GM18519 (cell line): ENCODE results near the gene EPHA7.

Experiments
- ATAC-seq: cut with Tn5 transposase; IDR thresholded peaks from one replicate; pipeline ENCODE4 v1.9.1; 2021; ENCODE audit warnings: mild to moderate bottlenecking, moderate library complexity; ENCODE audit not compliant: unreplicated experiment, low FRiP score

Gene EPHA7

DNA sequence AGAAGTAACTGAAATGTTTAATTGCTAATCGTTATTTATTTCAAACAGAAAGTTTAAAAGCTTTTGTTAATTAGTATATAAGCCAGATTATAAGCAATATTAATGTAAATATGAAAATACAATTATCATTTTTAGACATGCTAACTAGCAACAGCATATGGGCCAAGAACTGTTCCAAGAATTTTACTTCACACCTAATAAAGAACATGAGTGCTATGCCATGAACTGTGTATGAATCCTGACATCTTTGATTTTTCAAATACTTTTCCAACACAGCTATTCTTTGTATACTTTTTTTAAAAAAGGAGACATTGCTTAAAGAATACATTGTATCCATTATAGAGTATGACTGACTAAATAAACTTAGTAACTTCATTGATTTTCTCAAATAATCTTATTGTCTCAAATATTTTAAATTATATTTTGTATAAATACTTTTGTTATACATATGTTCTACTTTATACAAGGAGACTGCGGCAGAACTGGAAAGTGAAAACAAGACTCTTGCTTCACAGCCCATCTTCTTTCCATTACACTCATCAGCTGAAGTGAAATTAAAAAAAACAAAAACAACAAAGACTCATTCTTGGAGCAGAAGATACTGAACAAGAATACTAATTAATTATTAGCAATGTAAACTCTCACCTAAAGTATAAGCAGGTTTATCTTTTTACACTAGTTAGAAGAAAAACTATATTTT, 89.9 kb downstream of the EPHA7 start:
- no peak for ATAC-seq

DNA sequence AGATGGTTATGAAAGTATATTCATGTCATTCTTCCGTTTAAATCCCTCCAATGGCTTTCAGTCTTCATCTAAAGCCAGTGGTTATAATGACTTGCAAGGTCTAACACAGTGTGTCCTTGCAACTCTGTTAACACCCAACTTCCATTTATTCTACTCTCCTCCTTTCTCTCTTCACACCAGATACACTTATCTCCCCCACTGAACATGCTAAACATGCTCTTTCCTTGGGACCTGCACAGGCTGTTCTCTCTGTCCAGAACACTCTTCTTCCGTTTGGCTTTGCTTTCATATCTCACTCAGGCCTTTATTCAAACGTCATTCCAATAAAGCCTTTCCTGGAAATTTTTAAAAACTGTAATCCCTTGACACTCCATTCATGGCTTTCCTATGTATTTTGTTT, 91.5 kb downstream of the EPHA7 start:
- ATAC-seq: no peak

DNA sequence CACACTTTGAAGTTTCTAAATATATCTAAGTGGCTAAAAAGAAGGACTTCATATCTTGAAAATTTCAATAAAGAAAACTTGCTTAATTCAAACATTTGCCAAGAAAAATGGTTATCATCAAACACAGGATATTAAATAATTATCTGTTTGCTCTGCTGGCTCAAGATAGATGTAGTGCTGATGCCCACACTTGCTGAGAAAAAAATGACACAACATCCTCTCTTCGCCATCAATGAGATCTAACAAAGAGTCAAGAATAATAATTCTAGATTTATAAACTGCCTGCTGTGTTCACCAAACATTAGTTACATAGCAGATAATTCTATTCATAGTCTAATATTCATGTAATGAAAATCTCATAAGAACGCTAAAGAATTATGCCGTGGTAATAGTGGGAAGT, 93.6 kb downstream of the EPHA7 start:
- no peak for ATAC-seq

DNA sequence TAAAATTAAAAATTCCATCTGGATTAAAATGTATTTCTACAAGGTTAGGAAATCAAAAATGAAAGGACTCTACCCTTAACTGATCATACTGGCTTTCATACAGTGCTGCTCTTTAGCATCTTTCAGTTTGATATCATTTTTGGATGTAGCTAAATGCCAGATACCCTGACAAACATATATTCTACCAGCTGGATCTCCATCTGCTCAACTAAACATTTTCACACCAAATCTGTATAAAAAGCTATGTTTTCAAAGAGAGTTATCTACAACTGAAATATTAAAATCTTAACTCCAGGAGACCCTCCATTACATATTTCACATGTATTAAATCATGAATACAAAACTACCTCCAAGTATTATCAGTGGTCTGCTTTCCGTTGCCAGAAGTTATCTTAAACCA, 95.7 kb downstream of the EPHA7 start:
- no peak for ATAC-seq

DNA sequence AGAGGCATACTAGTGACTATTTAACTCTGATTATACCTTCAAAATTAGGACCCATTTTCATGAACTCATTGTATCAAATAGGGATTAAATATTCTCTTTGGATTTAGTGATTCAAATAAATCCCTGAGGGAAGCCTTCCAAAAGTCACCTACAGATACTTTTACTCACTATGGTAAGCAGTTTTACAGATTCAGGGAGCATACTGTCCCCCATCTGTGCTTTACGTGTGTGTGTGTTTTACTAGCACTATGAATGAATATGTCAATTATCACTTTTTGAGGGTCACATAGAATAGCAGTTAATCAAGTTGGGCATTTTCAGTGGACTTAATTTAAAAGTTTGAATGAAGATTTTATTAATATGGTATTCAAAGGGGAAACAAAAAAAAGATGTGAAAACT, 96.7 kb downstream of the EPHA7 start:
- ATAC-seq: no peak

DNA sequence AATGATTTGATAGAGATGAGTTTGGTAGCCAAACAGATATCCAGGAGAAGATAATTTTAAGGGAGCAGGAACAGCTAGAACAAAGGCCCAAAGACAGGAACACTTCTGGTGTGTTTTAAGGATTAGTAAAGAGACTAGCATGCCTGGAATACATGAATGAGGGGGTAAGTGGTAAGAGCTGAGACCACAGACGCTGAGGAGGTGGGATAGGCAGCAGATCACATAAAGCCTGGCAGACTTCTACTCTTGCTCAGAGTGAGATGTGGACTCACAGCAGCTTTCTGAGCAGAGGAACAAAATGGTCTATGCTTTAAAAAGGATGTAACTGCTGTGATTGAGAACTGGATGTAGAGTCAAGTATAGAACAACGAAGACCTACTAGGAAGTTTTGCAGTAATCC, 100.1 kb downstream of the EPHA7 start:
- no peak for ATAC-seq

DNA sequence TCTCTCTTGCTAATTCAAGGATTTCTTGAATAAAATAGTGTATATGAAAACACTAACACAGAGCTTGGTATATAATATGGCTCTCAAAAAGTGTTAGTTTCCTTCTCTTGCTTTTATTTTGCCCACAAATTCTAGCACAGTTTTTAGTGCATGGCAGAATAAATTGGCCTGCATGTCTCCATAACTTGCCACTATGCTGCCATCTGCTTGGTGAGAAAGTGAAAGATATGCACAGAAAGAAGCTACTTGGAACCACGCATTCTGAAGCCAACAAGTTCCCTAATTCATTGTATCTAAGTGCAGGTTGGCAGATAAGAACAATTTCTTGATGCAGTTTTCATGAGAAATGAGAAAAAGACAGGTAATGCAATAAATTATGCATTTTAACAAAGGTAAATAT, 101.2 kb downstream of the EPHA7 start:
- ATAC-seq: no peak

DNA sequence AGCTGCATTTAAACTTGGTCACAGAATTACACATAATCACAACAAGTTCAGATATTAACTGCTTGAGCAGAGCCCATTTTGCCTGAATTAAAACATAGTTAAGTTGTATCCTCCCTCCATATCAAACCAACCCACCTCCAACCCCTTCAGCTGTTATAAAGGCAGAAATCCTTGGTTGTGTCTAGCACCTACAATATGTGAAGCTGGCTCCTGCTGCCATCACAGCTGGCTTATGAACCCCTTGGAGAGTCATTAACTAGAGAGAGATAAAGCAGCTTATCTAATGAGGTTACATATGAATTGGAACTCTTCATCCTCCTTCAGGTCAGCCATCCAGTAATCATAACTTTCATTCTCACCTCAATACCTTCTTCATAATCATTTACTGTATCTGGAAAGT, 101.8 kb downstream of the EPHA7 start:
- ATAC-seq: no peak

DNA sequence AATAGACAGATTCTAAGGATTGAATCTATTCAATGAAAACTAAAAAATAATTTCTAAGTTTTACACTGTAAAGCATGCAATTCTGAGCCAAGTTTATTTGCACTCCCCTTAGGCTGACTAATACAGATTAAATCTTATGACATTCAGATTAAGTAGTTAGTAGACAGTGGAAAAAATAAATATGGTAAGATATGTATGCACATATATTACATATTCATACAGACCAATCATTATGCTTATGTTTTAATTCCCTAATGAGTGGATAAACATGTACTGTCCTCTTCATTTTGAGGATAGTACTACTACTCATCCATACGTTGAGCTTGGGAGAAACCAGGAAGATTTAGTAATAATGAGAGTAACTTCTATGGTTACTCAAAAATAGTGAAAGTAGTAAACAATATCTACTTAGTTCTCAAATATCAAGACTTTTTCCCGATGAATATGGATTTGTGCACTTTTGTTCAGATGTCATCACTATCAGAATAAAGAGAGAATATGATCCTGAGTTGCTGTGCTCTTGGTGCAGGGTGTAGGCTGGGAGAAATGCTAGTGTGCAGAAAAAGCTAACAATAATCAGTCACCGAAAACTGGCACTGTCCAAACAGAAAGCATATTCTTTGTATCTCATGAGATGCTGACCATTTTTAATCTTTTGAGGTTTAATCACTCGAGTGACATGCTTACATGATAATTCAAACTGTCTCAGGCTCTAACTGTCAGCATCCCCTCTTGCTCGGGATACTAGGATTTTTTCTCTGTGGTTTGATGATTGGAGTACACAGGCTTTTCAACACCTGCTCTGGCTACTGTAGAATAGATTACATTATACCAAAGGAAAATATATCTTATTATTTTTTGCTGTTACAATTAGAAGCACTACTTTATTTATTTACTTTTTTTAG, 111.6 kb downstream of the EPHA7 start:
- no peak for ATAC-seq

DNA sequence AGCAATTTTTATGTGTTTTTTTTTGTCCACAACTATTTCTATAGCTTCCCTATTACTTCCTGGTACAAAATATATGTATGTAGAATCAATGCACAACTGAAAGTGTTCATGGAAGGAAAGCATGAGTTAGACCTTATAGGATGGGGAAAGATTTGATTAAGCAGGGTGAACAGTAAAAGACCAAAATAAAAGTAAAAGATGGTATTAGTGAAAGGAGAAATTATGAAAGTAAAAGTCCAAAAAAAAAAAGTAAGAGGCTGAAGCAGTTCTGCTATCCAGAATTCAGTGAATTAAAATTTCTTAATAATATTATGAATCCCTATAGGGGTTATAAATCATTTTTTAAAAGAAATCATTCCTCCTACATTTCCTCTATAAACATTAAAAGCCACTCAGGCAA, 114.3 kb downstream of the EPHA7 start:
- ATAC-seq: no peak

DNA sequence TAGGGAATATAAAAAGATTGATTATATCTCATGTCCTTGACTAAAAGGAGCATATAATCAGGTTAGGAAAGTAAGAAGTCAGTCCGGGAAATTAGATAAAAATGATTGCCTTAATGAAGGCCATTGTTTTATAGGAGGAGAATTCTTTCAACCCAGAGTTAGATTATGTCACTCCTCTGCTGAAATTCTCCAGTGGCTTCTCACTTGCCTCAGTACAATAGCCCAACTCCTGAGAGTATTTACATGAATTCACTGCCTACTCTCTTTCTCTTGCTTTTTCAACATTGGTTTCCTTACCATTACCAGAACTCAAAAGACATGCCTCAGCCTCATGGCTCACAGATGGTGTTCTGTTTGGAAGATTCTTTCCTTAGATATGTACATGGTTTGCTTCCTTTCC, 114.9 kb downstream of the EPHA7 start:
- ATAC-seq: no peak

DNA sequence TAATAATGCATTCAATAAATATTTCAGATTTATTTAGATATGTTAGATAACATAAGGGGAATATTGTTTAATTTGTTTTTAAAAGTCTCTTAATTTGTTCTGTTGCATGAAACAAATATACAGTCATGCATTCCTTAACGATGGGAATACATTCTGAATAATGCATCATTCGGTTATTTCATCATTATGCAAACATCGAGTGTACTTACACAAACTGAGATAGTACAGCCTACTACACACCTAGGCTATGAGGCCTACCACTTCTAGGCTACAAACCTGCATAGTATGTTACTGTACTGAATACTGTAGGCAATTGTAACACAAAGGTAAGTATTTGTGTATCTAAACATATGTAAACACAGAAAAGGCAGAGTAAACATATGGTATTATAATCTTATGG, 118.7 kb downstream of the EPHA7 start:
- ATAC-seq: no peak

DNA sequence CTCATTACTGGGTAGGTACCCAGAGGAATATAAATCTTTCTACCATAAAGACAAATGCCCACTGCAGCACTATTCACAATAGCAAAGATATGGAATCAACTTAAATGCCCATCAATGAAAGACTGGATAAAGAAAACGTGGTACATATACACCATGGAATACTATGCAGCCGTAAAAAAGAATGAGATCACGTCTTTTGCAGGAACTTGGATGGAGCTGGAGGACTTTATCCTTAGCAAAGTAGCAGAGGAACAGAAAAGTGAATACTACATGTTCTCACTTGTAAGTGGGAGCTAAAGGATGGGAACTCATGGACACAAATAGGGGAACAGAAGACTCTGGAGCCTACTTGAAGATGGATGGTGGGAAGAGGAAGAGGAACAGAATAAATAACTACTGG, 119.7 kb downstream of the EPHA7 start:
- ATAC-seq: no peak

DNA sequence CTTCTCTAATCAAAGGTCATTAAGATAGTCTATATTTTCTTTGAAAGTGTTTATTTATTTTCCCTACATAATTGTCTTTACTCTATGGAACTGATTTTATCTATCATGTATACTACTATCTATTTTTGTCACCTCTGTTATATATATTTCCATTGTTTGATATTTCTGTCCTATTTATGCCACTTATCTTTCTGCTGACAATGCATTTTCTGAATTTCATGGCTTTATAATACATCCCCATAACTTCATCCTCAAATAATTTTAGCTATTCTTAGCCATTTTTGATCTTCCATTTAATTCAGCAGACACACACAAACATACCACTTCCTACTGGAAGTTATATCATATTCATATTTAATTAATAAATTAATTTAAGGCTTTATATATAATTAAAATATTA, 123.7 kb downstream of the EPHA7 start:
- ATAC-seq: no peak

DNA sequence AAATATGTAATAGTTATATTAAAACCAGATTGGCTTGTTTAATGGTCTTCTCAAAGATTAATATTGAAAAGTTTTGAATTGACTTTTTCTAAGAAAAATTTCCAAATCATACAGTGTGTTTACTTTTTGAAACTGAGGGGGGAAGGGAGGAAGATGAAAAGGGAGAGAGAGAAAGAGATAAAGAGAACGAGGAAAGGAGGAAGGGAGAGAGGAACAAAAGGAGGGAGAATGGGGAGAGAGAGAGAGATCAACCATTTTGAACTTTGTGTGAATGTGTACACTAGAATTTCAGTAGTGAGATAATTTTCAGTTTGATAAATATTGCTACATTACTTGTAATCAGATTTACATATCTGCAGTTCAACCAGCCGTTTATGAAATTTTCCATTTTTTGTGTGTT, 124.5 kb downstream of the EPHA7 start:
- ATAC-seq: no peak

DNA sequence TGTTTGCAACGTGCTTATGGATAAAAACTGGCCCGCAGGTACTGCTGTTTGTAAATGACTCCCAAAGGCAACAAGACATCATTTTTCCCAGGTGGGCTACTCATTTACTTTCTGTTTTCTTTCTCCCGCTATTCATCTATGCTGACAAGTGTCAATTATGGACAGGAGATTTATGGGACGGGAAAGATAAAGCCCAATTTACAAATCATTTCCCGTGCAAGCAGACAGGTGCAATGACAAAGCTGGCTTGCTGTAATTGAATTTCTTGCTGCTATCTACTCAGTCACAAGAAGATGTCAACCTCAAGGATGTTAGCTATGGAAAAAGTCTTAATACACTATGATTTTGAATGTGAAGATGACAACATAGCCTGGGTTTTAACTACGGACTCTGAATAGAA, 125.5 kb downstream of the EPHA7 start:
- ATAC-seq: no peak

DNA sequence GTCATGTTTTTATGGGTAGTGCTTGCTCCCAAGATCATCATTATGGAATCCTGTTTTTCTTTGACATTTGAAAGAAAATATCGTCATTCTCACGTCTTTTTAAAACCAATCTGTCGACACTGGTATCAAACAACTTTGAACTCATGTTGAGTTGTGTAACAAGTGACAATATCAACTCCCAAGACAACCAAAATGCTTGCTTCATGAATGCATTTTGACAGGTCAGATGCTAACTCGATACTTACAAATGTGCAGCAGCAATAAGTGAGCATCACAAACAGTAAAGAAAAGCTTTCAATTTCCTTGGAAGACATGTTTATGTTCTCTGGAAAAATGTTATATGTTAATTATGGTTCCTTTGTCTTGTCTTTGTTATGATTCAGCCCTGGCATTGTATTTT, 125.9 kb downstream of the EPHA7 start:
- ATAC-seq: no peak

DNA sequence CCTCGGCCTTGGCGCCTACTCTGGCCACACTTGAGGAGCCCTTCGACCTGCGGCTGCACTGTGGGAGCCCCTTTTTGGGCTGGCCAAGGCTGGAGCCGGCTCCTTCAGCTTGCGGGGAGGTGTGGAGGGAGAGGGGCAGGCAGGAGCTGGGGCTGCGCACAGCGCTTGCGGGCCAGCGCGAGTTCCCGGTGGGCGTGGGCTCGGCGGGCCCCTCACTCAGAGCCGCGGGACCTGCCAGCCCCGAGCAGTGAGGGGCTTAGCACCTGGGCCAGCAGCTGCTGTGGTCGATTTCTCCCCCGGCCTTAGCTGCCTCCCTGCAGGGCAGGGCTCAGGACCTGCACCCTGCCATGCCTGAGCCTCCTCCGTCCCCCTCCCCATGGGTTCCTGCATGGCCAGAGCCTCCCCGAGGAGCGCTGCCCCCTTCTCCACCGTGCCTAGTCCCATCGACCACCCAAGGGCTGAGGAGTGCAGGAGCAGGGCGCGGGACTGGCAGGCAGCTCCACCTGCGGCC, 136.8 kb downstream of the EPHA7 start:
- no peak for ATAC-seq

DNA sequence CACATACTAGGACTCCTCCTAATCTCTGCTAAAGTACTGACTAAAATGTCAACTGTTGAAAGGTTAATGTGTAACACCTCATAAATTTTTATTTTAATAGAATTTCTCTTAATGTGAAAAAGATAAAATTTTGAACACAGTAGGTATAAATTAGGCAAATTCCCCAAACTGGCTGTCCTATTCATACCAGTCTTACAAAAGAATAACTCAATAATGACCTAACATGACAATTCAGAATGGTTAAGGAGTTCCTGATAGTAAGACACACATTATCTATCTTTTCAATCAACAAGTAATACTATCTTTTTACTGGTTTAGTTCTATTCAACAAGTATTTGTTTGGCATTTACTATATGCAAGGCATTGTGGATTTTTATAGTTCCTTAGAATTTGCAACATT, 141.1 kb downstream of the EPHA7 start:
- no peak for ATAC-seq

DNA sequence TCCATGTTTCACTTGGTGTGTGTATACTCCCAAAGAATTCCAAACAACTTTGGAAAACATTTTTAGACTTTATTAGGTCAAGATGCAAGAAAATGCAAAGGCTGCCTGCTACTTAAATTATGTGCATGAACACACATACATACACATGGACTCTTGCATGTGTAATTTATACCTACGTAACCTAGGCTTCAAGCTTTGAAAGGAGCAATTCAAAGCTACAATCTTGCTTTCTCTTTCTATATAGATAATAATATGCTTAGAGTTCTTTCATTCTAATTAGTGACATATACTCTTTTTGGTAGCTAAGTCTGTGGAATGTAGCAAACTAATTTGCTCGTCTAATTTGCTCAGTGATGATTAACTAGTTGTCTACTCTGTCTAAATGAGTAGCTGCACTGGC, 146.5 kb downstream of the EPHA7 start:
- ATAC-seq: no peak

DNA sequence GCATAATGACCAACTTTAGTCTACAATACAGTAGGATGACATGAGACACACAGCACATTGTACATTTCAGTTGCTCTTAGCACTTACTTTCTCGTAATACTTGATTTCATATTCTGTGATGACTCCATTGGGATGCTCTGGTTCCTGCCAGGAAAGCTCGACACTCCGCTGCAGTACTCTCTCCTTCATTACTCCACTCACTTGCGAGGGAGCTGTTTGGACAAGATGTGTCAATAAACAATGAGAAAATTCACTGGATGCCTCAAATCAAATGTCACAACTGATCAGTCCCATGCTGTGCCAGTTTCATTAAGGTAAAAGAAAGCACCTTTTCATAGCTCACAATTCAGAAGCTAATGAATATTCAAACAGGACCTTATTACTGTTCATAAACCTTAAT, 147.1 kb downstream of the EPHA7 start:
- ATAC-seq: no peak
